Loucy (cell line): ENCODE data around the gene HOXA3.

ENCODE experiments used
- EZH2phosphoT487 ChIP-seq: fragments of 200-600 bp; IDR thresholded peaks from 2 replicates; pipeline ENCODE4 v1.6.1; 2018; ENCODE audit warnings: antibody characterized with exemption, mild to moderate bottlenecking, moderate library complexity, borderline replicate concordance
- TF ChIP-seq, protein P1 (sequence below): fragments of 200-600 bp; sonication (generic); conservative IDR thresholded peaks from 2 replicates; pipeline ENCODE4 v1.5.1; 2014; ENCODE audit warnings: mild to moderate bottlenecking, antibody characterized with exemption, low read length

GRCh38 chr7:27154901-27155815 lies 2.8 kb upstream of the HOXA3 start:
- TF ChIP-seq, protein P1, sequence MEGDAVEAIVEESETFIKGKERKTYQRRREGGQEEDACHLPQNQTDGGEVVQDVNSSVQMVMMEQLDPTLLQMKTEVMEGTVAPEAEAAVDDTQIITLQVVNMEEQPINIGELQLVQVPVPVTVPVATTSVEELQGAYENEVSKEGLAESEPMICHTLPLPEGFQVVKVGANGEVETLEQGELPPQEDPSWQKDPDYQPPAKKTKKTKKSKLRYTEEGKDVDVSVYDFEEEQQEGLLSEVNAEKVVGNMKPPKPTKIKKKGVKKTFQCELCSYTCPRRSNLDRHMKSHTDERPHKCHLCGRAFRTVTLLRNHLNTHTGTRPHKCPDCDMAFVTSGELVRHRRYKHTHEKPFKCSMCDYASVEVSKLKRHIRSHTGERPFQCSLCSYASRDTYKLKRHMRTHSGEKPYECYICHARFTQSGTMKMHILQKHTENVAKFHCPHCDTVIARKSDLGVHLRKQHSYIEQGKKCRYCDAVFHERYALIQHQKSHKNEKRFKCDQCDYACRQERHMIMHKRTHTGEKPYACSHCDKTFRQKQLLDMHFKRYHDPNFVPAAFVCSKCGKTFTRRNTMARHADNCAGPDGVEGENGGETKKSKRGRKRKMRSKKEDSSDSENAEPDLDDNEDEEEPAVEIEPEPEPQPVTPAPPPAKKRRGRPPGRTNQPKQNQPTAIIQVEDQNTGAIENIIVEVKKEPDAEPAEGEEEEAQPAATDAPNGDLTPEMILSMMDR = no peak
- no peak for TF ChIP-seq EZH2phosphoT487
